Tibial nerve (tissue), 3 donors: ENCODE measurements around the gene LPXN.

Experiments
- POLR2A ChIP-seq, 2 donors: fragments of 450-650 bp; IDR thresholded peaks; one replicate each; pipeline ENCODE4 v1.6.1; 2017; ENCODE audit warnings: antibody characterized with exemption in 2 of 2, mild to moderate bottlenecking in 2 of 2, moderate library complexity in 2 of 2
- TF ChIP-seq, protein P1 (sequence below), 5 experiments: fragments of 200-600 bp in 3 of 5; fragments of 450-650 bp in 2 of 5; sonication (generic) in 3 of 5; IDR thresholded peaks; one replicate each; pipeline ENCODE4 v1.5.1; 2016 to 2019; ENCODE audit warnings: antibody characterized with exemption in 5 of 5, mild to moderate bottlenecking in 3 of 5, moderate library complexity in 2 of 5

DNA sequence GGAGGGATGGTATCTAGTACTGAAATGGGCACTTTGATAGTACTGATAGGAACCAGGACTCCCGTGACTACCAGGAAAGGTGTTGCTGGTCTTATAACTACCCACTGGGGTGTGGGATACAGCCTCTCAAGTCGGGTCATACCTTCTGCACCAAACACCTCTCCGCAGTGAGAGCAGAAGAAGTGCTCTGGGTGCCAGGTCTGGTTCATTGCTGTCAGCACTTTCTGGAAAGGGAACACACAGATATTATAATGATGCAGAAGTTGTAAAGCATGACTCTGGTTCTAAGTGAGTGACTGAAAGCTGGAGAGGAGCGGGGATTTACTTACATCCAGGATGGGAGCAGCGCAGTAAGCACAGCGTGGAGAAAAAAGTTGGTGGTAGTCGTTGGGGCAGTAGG is 26.0 kb downstream of the LPXN start:
- TF ChIP-seq, protein P1, sequence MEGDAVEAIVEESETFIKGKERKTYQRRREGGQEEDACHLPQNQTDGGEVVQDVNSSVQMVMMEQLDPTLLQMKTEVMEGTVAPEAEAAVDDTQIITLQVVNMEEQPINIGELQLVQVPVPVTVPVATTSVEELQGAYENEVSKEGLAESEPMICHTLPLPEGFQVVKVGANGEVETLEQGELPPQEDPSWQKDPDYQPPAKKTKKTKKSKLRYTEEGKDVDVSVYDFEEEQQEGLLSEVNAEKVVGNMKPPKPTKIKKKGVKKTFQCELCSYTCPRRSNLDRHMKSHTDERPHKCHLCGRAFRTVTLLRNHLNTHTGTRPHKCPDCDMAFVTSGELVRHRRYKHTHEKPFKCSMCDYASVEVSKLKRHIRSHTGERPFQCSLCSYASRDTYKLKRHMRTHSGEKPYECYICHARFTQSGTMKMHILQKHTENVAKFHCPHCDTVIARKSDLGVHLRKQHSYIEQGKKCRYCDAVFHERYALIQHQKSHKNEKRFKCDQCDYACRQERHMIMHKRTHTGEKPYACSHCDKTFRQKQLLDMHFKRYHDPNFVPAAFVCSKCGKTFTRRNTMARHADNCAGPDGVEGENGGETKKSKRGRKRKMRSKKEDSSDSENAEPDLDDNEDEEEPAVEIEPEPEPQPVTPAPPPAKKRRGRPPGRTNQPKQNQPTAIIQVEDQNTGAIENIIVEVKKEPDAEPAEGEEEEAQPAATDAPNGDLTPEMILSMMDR (IDR thresholded peaks at IDR 0.05) = no peak
- TF ChIP-seq POLR2A (IDR thresholded peaks at IDR 0.05) = no peak
